ENCODE measurements around the gene TMEM164. TPM values are rescaled to one million over a fixed set of nuclear protein-coding genes. Genes with fewer than 3 reads are reported as not detected.

The TMEM164 gene
- total RNA-seq, 2 experiments from 2014 or later: 10.9 to 11.5 TPM

DNA sequence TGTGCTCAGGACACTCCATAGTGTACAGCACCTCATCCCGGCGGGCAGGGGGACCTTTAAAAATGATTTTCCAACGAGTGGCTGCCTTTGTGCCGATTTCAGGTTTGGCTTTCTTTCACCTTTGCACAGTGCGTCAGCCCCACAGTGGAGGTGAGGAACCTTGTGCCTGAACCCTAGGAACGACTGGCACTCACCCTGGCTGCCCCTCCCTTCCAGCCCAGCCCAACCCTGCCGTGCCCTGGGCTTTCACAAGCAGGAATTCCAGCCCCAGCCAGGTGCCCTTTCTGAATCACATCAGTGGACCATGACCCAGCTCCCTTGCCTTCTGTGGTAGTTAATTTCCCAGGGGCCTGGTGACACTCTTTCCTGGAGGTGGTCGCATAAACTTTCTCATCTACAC lies 1.3 kb downstream of the TMEM164 start:
- ChIA-PET POLR2A (interaction anchor here (1.5 kb wide), 1 partner anchor 44 kb away, joined by 4 read pairs; no protein-coding TSS in a partner anchor), CTCF (no interaction called here)
- Mint-ChIP-seq H3K9me3 (no peaks in the 10 kb centered on the region), H3K4me3 (peak overlapping the region; percentile 85), H3K4me1 (ENCODE audit: low read depth) (peaks cover 34% of the 10 kb centered on the region), H3K27ac (no peak overlapping the region), H3K36me3 (ENCODE audit: low read depth) (peaks cover 4% of the 10 kb centered on the region), H3K27me3 (no peaks in the 10 kb centered on the region)
- no peak for ATAC-seq
- TF ChIP-seq, protein P1, sequence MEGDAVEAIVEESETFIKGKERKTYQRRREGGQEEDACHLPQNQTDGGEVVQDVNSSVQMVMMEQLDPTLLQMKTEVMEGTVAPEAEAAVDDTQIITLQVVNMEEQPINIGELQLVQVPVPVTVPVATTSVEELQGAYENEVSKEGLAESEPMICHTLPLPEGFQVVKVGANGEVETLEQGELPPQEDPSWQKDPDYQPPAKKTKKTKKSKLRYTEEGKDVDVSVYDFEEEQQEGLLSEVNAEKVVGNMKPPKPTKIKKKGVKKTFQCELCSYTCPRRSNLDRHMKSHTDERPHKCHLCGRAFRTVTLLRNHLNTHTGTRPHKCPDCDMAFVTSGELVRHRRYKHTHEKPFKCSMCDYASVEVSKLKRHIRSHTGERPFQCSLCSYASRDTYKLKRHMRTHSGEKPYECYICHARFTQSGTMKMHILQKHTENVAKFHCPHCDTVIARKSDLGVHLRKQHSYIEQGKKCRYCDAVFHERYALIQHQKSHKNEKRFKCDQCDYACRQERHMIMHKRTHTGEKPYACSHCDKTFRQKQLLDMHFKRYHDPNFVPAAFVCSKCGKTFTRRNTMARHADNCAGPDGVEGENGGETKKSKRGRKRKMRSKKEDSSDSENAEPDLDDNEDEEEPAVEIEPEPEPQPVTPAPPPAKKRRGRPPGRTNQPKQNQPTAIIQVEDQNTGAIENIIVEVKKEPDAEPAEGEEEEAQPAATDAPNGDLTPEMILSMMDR (IDR thresholded peaks at IDR 0.05): no peak
- intact Hi-C loops (cut with micrococcal nuclease): no loop called here
- no peak for DNase-seq

DNA sequence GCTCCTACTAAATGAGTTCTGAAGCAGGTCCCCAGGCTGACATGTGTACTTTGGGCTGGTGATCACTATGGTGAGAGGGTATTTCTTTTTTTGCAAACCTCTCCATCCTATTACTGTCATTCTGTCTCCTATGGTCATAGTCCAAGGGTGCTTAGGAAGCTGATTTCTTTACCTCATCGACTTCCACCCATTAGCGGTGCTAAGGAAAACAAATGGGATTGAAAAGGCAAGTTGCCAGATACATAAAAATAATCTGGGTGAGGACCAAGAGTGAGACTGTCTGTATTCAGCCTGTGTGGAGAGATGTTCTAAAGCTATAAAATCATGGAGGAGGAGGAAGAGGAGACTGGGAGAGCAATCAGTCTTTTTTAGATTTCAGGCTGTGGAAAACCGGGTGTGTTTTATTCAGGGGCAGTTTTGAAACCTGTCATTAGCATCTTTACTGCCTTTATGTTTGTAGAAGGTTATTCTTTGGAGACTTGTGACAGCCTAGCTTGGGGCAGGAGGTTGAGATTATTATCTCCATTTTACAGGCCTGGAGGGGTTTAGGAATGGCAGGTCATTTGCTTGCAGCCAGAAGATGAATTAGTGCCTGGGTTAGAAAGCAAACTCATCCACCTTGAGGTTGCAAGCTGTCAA lies 1.9 kb downstream of the TMEM164 start:
- no peaks in the 10 kb centered on the region for H3K9me3 Mint-ChIP-seq
- H3K27ac Mint-ChIP-seq: no peak overlapping the region
- intact Hi-C loops (cut with micrococcal nuclease): no loop called here
- no peaks in the 10 kb centered on the region for H3K27me3 Mint-ChIP-seq
- H3K4me1 Mint-ChIP-seq (ENCODE audit: low read depth): peaks cover 34% of the 10 kb centered on the region
- TF ChIP-seq, protein P1 (IDR thresholded peaks at IDR 0.05): no peak
- ATAC-seq (no peak), DNase-seq (no peak)
- peaks cover 4% of the 10 kb centered on the region for H3K36me3 Mint-ChIP-seq (ENCODE audit: low read depth)
- CTCF ChIA-PET: no interaction called here
- POLR2A ChIA-PET: no interaction called here
- H3K4me3 Mint-ChIP-seq: no peak overlapping the region

DNA sequence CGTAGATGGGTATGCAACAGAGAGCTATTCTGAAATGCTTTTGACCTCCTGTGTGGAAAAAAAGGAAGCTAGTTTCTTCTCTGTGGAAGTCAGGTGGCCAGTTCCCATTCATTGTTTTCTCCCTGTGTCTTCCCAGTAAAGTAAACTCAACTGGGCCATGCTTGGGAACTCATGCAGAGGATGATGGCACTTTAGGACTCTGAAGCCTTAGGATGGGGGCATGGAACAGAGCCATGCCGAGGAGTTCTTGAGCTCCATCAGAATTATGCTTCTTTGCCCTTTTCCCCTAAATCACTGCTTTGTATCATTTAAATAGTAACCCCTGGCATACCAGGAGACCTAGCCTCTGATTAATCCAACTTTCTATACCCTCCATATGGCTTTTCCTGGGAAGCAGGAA lies 3.2 kb downstream of the TMEM164 start:
- intact Hi-C loops (cut with micrococcal nuclease): no loop called here
- peaks cover 5% of the 10 kb centered on the region for H3K36me3 Mint-ChIP-seq (ENCODE audit: low read depth)
- H3K27ac Mint-ChIP-seq: no peak overlapping the region

DNA sequence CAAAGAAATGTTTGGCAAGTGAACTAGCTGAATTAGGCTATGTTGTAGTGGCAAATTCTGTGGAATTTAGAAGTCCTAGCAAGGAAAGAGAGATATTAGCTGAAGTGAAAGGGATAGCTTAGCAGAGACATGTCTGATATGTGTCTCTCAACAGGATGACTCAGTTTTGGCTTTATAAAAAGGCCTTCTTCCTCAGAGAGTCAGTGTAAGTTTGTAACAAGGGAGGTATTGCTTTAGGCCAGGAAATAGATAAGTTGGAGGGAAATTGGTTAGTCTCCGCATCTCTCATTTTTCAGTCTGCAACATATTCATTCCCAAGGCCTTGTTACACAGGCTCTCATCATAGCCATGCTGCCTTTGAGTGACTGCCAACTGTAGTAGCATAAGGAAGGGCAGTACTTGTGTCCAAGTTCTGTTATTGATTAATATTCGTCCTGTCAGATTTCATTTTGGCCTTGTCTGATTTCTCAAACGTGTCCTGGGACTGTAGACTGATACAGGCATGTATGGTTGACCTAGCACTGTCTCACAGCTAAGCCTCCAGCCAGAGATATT lies 4.0 kb downstream of the TMEM164 start:
- H3K9me3 Mint-ChIP-seq: no peaks in the 10 kb centered on the region
- TF ChIP-seq, protein P1 (IDR thresholded peaks at IDR 0.05): no peak
- no peaks in the 10 kb centered on the region for H3K27me3 Mint-ChIP-seq
- no peak overlapping the region for H3K4me3 Mint-ChIP-seq
- ChIA-PET CTCF (interaction anchor here (2.1 kb wide), 1 partner anchor 139 kb away, joined by 9 read pairs; no protein-coding TSS in a partner anchor), POLR2A (no interaction called here)
- no peak for ATAC-seq
- H3K4me1 Mint-ChIP-seq (ENCODE audit: low read depth): peaks cover 33% of the 10 kb centered on the region
- H3K36me3 Mint-ChIP-seq (ENCODE audit: low read depth): peaks cover 7% of the 10 kb centered on the region
- H3K27ac Mint-ChIP-seq: no peak overlapping the region
- DNase-seq: no peak
- intact Hi-C loops (cut with micrococcal nuclease): no loop called here

More for the DNA sequence above, 3.2 kb downstream of the TMEM164 start:
- H3K27me3 Mint-ChIP-seq: no peaks in the 10 kb centered on the region
- CTCF ChIA-PET: interaction anchor here (2.1 kb wide), 1 partner anchor 140 kb away, joined by 9 read pairs; no protein-coding TSS in a partner anchor
- DNase-seq (no peak), ATAC-seq (no peak)
- H3K9me3 Mint-ChIP-seq: no peaks in the 10 kb centered on the region
- no peak overlapping the region for H3K4me3 Mint-ChIP-seq
- POLR2A ChIA-PET: no interaction called here
- peaks cover 34% of the 10 kb centered on the region for H3K4me1 Mint-ChIP-seq (ENCODE audit: low read depth)
- TF ChIP-seq, protein P1 (IDR thresholded peaks at IDR 0.05): no peak

DNA sequence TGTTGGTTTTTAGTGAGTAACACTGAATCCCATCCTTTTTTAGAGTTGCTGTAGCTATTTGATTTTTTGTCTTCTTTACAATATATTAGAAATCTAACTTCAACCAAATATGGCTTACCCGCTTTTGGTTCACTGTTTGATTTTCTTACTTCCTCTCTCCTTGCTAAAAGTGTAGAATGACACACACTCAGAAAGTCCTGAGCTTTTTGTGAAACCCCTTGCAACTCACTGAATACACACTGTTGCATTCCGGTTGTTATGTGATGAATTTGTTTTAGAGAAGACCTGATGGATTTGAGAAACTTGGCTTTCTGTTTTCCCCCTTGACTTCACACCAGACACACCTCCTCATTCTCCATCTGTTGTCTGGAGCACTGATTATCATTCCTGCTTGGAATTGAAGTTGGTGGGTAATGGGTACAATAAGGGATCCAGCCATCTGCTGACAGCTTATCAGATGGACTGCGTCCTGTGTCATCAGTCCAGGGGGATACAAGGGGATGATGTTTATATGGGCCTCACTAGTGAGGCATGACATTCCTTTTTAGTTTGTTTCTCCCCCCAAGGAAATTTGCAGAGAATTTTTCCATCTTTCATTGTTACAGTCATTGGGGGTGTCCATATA lies 5.2 kb downstream of the TMEM164 start:
- Mint-ChIP-seq H3K4me1 (ENCODE audit: low read depth) (peaks cover 30% of the 10 kb centered on the region), H3K36me3 (ENCODE audit: low read depth) (peaks cover 7% of the 10 kb centered on the region), H3K27ac (no peak overlapping the region), H3K27me3 (no peaks in the 10 kb centered on the region), H3K9me3 (no peaks in the 10 kb centered on the region), H3K4me3 (no peak overlapping the region)
- ATAC-seq: no peak
- intact Hi-C loops (cut with micrococcal nuclease): no loop called here
- TF ChIP-seq, protein P1 (IDR thresholded peaks at IDR 0.05): no peak
- CTCF ChIA-PET: interaction anchor here (1.0 to 2.1 kb wide), 2 partner anchors 12 to 138 kb away, joined by 3 to 9 read pairs; no protein-coding TSS in a partner anchor
- DNase-seq: no peak
- POLR2A ChIA-PET: no interaction called here

Data from activated CD8-positive, alpha-beta T cell treated with anti-CD3 and anti-CD28 coated beads for 36 hours (primary cell).